ENCODE measurements around the gene OR10A3.

Gene OR10A3

GRCh38 chr11:7936615-7937014, 4.9 kb downstream of the OR10A3 start:
- peak; percentile 17 for DNase-seq

- no peak for DNase-seq
These were observed 10.3 kb downstream of the OR10A3 start, which contains the start of gene OR10A6 for GRCh38 chr11:7931168-7931567. Gene OR10A6, minus strand, starts transcription at chr11:7931268. Its CDS starts 2,606 bp downstream, at chr11:7928662.

GRCh38 chr11:7927635-7928034, 13.9 kb downstream of the OR10A3 start:
- DNase-seq, result no peak

- DNase-seq, result no peak
These were observed 17.0 kb downstream of the OR10A3 start for GRCh38 chr11:7924536-7924935.

GRCh38 chr11:7918141-7918540, 23.4 kb downstream of the OR10A3 start:
- no peak for DNase-seq

GRCh38 chr11:7911011-7911410, 30.5 kb downstream of the OR10A3 start:
- no peak for DNase-seq

- DNase-seq, result no peak
These were observed 31.2 kb downstream of the OR10A3 start for GRCh38 chr11:7910286-7910788.

- DNase-seq, result no peak
These were observed 31.8 kb downstream of the OR10A3 start for GRCh38 chr11:7909585-7910285.

- DNase-seq, result no peak
These were observed 34.4 kb downstream of the OR10A3 start for GRCh38 chr11:7907121-7907520.

GRCh38 chr11:7906481-7906880, 35.0 kb downstream of the OR10A3 start:
- DNase-seq, result no peak

GRCh38 chr11:7905961-7906429, 35.5 kb downstream of the OR10A3 start:
- DNase-seq, result no peak

GRCh38 chr11:7905549-7905948, 36.0 kb downstream of the OR10A3 start:
- DNase-seq, result no peak

- peak; percentile 33 for DNase-seq
These were observed 36.6 kb downstream of the OR10A3 start for GRCh38 chr11:7904917-7905316.

- DNase-seq, result no peak
These were observed 37.6 kb downstream of the OR10A3 start for GRCh38 chr11:7903940-7904339.

- DNase-seq, result no peak
These were observed 40.1 kb downstream of the OR10A3 start for GRCh38 chr11:7901319-7901854.

- DNase-seq, result no peak
These were observed 40.8 kb downstream of the OR10A3 start for GRCh38 chr11:7900686-7901085.

GRCh38 chr11:7899418-7899817, 42.1 kb downstream of the OR10A3 start:
- DNase-seq, result no peak

GRCh38 chr11:7898666-7899283, 42.7 kb downstream of the OR10A3 start:
- no peak for DNase-seq

GRCh38 chr11:7896009-7896785, 45.3 kb downstream of the OR10A3 start:
- no peak for DNase-seq

- DNase-seq, result no peak
These were observed 47.3 kb downstream of the OR10A3 start for GRCh38 chr11:7894251-7894650.

- DNase-seq, result no peak
These were observed 47.7 kb downstream of the OR10A3 start for GRCh38 chr11:7893796-7894195.

GRCh38 chr11:7892840-7893254, 48.7 kb downstream of the OR10A3 start:
- peak; percentile 78 for DNase-seq

- peak; percentile 54 for DNase-seq
These were observed 49.3 kb downstream of the OR10A3 start for GRCh38 chr11:7892059-7892699.
